CD4-positive, alpha-beta T cell treated with Interleukin-1 beta for 1 hour (primary cell): ENCODE results near the gene NCBP1.

ENCODE experiments used
- DNase-seq, 2 donors: peaks; one replicate each; pipeline ENCODE4 v3.0.0-alpha.2; 2020 to 2022

The NCBP1 gene

DNA sequence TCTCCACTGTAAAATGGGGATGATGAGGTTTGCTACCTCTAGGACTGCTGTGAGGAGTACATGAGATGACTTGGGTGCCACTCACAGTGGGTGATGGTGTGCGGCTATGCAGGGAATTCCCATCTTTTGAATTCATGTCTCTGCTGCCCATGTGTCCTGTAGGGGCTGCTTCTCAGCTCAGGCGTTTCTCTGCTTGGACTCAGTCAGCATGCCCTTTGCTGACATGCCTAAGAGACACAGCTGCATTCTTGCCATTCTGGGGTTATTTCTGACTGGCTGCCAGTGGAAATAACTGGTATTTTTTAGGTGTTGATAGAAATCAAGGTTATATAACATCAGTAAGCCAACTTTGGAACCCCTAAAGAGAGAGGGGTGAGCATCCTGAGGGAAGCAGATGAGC lies 87.8 kb downstream of the NCBP1 start:
- DNase-seq, result no peak

- no peak for DNase-seq
Measured at GRCh38 chr9:97722331-97722730, 88.7 kb downstream of the NCBP1 start.
